HFFc6 (cell line): ENCODE results near the gene FRMD1. TPM values are rescaled to one million over a fixed set of nuclear protein-coding genes. Genes with fewer than 3 reads are reported as not detected.

Experiments used
- DNase-seq: peaks from one replicate; pipeline ENCODE4 v3.0.0-alpha.2; 2018
- H3K27ac Mint-ChIP-seq: 2 replicates; pipeline ENCODE4 v1.8.0; 2020; ENCODE audit warnings: mild to moderate bottlenecking, mixed read lengths
- H3K27me3 Mint-ChIP-seq: 2 replicates; pipeline ENCODE4 v1.8.0; 2021; ENCODE audit warnings: mild to moderate bottlenecking, moderate library complexity, mixed read lengths; ENCODE audit not compliant: insufficient read depth
- H3K36me3 Mint-ChIP-seq: 2 replicates; pipeline ENCODE4 v1.8.0; 2021; ENCODE audit warnings: low read depth, mixed read lengths
- H3K4me1 Mint-ChIP-seq: 2 replicates; pipeline ENCODE4 v1.8.0; 2020; ENCODE audit warnings: low read depth, mixed read lengths
- H3K4me3 Mint-ChIP-seq: 2 replicates; pipeline ENCODE4 v1.8.0; 2020; ENCODE audit warnings: mild to moderate bottlenecking, moderate library complexity, mixed read lengths
- H3K9me3 Mint-ChIP-seq: 2 replicates; pipeline ENCODE4 v1.8.0; 2020; ENCODE audit warnings: mild to moderate bottlenecking, mixed read lengths
- CTCF ChIP-seq: fragments of 200-600 bp; sonication (generic); IDR thresholded peaks from 2 replicates; pipeline ENCODE4 v1.5.0; 2021; ENCODE audit warnings: antibody characterized with exemption, mild to moderate bottlenecking
- total RNA-seq, 6 experiments: library from RNA; stranded (reverse); fragmentation: NEBNext Ultra II Directional; extraction: Animal tissue kit (Norgen Biotek cat#: 25700); gene quantifications; 2 replicates in 1 of 6; 3 replicates in 5 of 6; pipeline ENCODE4 v1.2.3, GENCODE V29; 2021

FRMD1 gene
- total RNA-seq, 6 experiments from 2014 or later = not detected

GRCh38 chr6:168024951-168025510 is 54.0 kb downstream of the FRMD1 start:
- TF ChIP-seq CTCF = no peak
- no peak overlapping the region for H3K4me3 Mint-ChIP-seq

GRCh38 chr6:168022488-168023321 is 56.3 kb downstream of the FRMD1 start:
- no peak overlapping the region for H3K27ac Mint-ChIP-seq
- DNase-seq = no peak
- peaks cover 26% of the 10 kb centered on the region for H3K27me3 Mint-ChIP-seq
- peaks cover 5% of the 10 kb centered on the region; the same call in 1 of the 2 replicates for H3K9me3 Mint-ChIP-seq
- H3K4me3 Mint-ChIP-seq = no peak overlapping the region
- H3K4me1 Mint-ChIP-seq = peaks cover 8% of the 10 kb centered on the region
- TF ChIP-seq CTCF = no peak
- H3K36me3 Mint-ChIP-seq = peaks cover 7% of the 10 kb centered on the region; the same call in 1 of the 2 replicates

More at GRCh38 chr6:168024951-168025510, 54.0 kb downstream of the FRMD1 start:
- H3K9me3 Mint-ChIP-seq = no peaks in the 10 kb centered on the region
- H3K27me3 Mint-ChIP-seq = peaks cover 10% of the 10 kb centered on the region
- no peak for DNase-seq
- H3K27ac Mint-ChIP-seq = no peak overlapping the region
- peaks cover 8% of the 10 kb centered on the region for H3K4me1 Mint-ChIP-seq
- H3K36me3 Mint-ChIP-seq = no peaks in the 10 kb centered on the region

- TF ChIP-seq CTCF = no peak
- Mint-ChIP-seq H3K4me1 (peaks cover 16% of the 10 kb centered on the region), H3K36me3 (peaks cover 12% of the 10 kb centered on the region; the same call in 1 of the 2 replicates), H3K27me3 (peaks cover 34% of the 10 kb centered on the region), H3K27ac (no peak overlapping the region), H3K4me3 (no peak overlapping the region), H3K9me3 (peaks cover 9% of the 10 kb centered on the region)
- DNase-seq = no peak
Measured at GRCh38 chr6:168021581-168021980, 57.4 kb downstream of the FRMD1 start.

- Mint-ChIP-seq H3K36me3 (peaks cover 22% of the 10 kb centered on the region), H3K27me3 (peaks cover 47% of the 10 kb centered on the region), H3K27ac (no peak overlapping the region)
Measured at GRCh38 chr6:168020242-168020641, 58.8 kb downstream of the FRMD1 start.

GRCh38 chr6:168018664-168019063 is 60.3 kb downstream of the FRMD1 start:
- Mint-ChIP-seq H3K36me3 (peaks cover 26% of the 10 kb centered on the region), H3K27me3 (peaks cover 51% of the 10 kb centered on the region), H3K4me3 (no peak overlapping the region), H3K27ac (no peak overlapping the region), H3K4me1 (peaks cover 8% of the 10 kb centered on the region), H3K9me3 (peaks cover 29% of the 10 kb centered on the region)
- no peak for DNase-seq
- TF ChIP-seq CTCF = no peak

More at GRCh38 chr6:168020242-168020641, 58.8 kb downstream of the FRMD1 start:
- Mint-ChIP-seq H3K4me3 (no peak overlapping the region), H3K9me3 (peaks cover 22% of the 10 kb centered on the region), H3K4me1 (peaks cover 16% of the 10 kb centered on the region)
- DNase-seq = no peak
- no peak for TF ChIP-seq CTCF
